GM23338 (cell line): Measurements from ENCODE around the gene ABCC1. TPM values are rescaled to one million over a fixed set of nuclear protein-coding genes. Genes with fewer than 3 reads are reported as not detected.

ENCODE experiments used
- ATAC-seq: fragments of 200-7000 bp; cut with Tn5 transposase; 3 replicates; pipeline ENCODE4 v1.9.1; 2020
- DNase-seq: peaks from one replicate; pipeline ENCODE4 v3.0.0-alpha.2; 2015; ENCODE audit warnings: low spot score
- H2AFZ ChIP-seq: fragments of 200-600 bp; sonication (generic); 2 replicates; pipeline ENCODE4 v1.8.0; 2016; ENCODE audit warnings: antibody characterized with exemption, mild to moderate bottlenecking, moderate library complexity
- H3F3A ChIP-seq: fragments of 200-600 bp; sonication (generic); replicated peaks from 2 replicates; pipeline ENCODE4 v1.8.0; 2017; ENCODE audit warnings: antibody characterized with exemption, mixed run types, low read depth
- H3K27ac ChIP-seq: fragments of 200-600 bp; sonication (generic); 2 replicates; pipeline ENCODE4 v1.6.1; 2016; ENCODE audit warnings: low read depth
- H3K27me3 ChIP-seq: fragments of 200-600 bp; sonication (generic); 2 replicates; pipeline ENCODE4 v1.8.0; 2016; ENCODE audit warnings: mild to moderate bottlenecking, mixed run types, moderate library complexity; ENCODE audit not compliant: insufficient read depth
- H3K36me3 ChIP-seq: fragments of 200-600 bp; sonication (generic); 2 replicates; pipeline ENCODE4 v1.8.0; 2016; ENCODE audit warnings: mild to moderate bottlenecking; ENCODE audit not compliant: insufficient read depth
- H3K4me1 ChIP-seq: fragments of 200-600 bp; sonication (generic); 2 replicates; pipeline ENCODE4 v1.8.0; 2016; ENCODE audit warnings: mild to moderate bottlenecking, moderate library complexity; ENCODE audit not compliant: insufficient read depth
- H3K4me2 ChIP-seq: fragments of 200-600 bp; sonication (generic); 2 replicates; pipeline ENCODE4 v1.7.1; 2017; ENCODE audit warnings: mixed run types
- H3K4me3 ChIP-seq: fragments of 200-600 bp; sonication (generic); 2 replicates; pipeline ENCODE4 v1.6.1; 2016; ENCODE audit warnings: mixed run types
- H3K79me2 ChIP-seq: fragments of 200-600 bp; sonication (generic); replicated peaks from 2 replicates; pipeline ENCODE4 v1.8.0; 2017; ENCODE audit warnings: mild to moderate bottlenecking; ENCODE audit not compliant: insufficient read depth
- H3K9me2 ChIP-seq: fragments of 200-600 bp; sonication (generic); 2 replicates; pipeline ENCODE4 v1.8.0; 2017; ENCODE audit not compliant: insufficient read depth
- H4K20me1 ChIP-seq: fragments of 200-600 bp; sonication (generic); replicated peaks from 2 replicates; pipeline ENCODE4 v1.8.0; 2017; ENCODE audit warnings: mild to moderate bottlenecking; ENCODE audit not compliant: insufficient read depth
- H3K27ac Mint-ChIP-seq: 2 replicates; pipeline ENCODE4 v1.8.0; 2020; ENCODE audit warnings: inconsistent platforms, mild to moderate bottlenecking, moderate library complexity, mixed read lengths
- H3K27me3 Mint-ChIP-seq: 3 replicates; pipeline ENCODE4 v1.8.0; 2022; ENCODE audit warnings: low read depth, mild to moderate bottlenecking, moderate library complexity, mixed read lengths, inconsistent platforms; ENCODE audit not compliant: insufficient read depth, poor library complexity
- H3K36me3 Mint-ChIP-seq: 3 replicates; pipeline ENCODE4 v1.8.0; 2021; ENCODE audit warnings: low read depth, mild to moderate bottlenecking, inconsistent platforms, moderate library complexity, mixed read lengths
- H3K4me1 Mint-ChIP-seq: 3 replicates; pipeline ENCODE4 v1.8.0; 2020; ENCODE audit warnings: mild to moderate bottlenecking, inconsistent platforms, mixed read lengths
- H3K4me3 Mint-ChIP-seq: 3 replicates; pipeline ENCODE4 v1.8.0; 2021; ENCODE audit warnings: moderate library complexity, mild to moderate bottlenecking, inconsistent platforms, mixed read lengths
- H3K9me3 Mint-ChIP-seq: 3 replicates; pipeline ENCODE4 v1.8.0; 2020; ENCODE audit warnings: moderate library complexity, mild to moderate bottlenecking, inconsistent platforms, mixed read lengths
- CREB1 ChIP-seq: fragments of 250-450 bp; sonication (Bioruptor Pico); IDR thresholded peaks from 2 replicates; pipeline ENCODE4 v1.5.0; 2020; ENCODE audit warnings: low read depth, mild to moderate bottlenecking, moderate library complexity
- CTCF ChIP-seq, 2 experiments: fragments of 200-600 bp in 1 of 2; sonication (generic) in 1 of 2; conservative IDR thresholded peaks; 2 replicates each; pipeline versions ENCODE4 v1.5.1 to v1.6.1; 2016 to 2017; ENCODE audit warnings: antibody characterized with exemption in 2 of 2, low read depth in 2 of 2, mild to moderate bottlenecking in 2 of 2, moderate library complexity in 1 of 2
- ETS1 ChIP-seq: IDR thresholded peaks from 2 replicates; pipeline ENCODE4 v1.6.1; 2016; ENCODE audit warnings: antibody characterized with exemption
- EZH2 ChIP-seq: fragments of 200-600 bp; sonication (generic); IDR thresholded peaks from one replicate; pipeline ENCODE4 v1.8.0; 2017; ENCODE audit warnings: antibody characterized with exemption, mild to moderate bottlenecking, low read depth; ENCODE audit not compliant: unreplicated experiment
- EZH2phosphoT487 ChIP-seq: fragments of 200-600 bp; sonication (generic); IDR thresholded peaks from one replicate; pipeline ENCODE4 v1.8.1; 2018; ENCODE audit warnings: antibody characterized with exemption; ENCODE audit not compliant: unreplicated experiment
- JUNB ChIP-seq: IDR thresholded peaks from one replicate; pipeline ENCODE4 v1.6.1; 2016; ENCODE audit warnings: antibody characterized with exemption; ENCODE audit not compliant: unreplicated experiment
- POLR2AphosphoS5 ChIP-seq: IDR thresholded peaks from 2 replicates; pipeline ENCODE4 v1.6.1; 2016; ENCODE audit warnings: antibody characterized with exemption, low read depth
- REST ChIP-seq: IDR thresholded peaks from one replicate; pipeline ENCODE4 v1.6.1; 2018; ENCODE audit warnings: antibody characterized with exemption; ENCODE audit not compliant: unreplicated experiment
- STAT1 ChIP-seq: IDR thresholded peaks from one replicate; pipeline ENCODE4 v1.6.1; 2016; ENCODE audit warnings: antibody characterized with exemption; ENCODE audit not compliant: unreplicated experiment
- ZNF114 ChIP-seq: fragments of 250-450 bp; sonication (Bioruptor Pico); IDR thresholded peaks from 2 replicates; pipeline ENCODE4 v1.5.0; 2020; ENCODE audit warnings: mild to moderate bottlenecking, moderate library complexity
- ZNF331 ChIP-seq: fragments of 250-450 bp; sonication (Bioruptor Pico); IDR thresholded peaks from 2 replicates; pipeline ENCODE4 v1.5.0; 2020; ENCODE audit warnings: low read depth, mild to moderate bottlenecking, moderate library complexity
- ZNF462 ChIP-seq: fragments of 250-450 bp; sonication (Bioruptor Pico); IDR thresholded peaks from 2 replicates; pipeline ENCODE4 v1.5.0; 2020; ENCODE audit warnings: mild to moderate bottlenecking, moderate library complexity
- polyA plus RNA-seq: library from polyadenylated mRNA; unstranded; fragments of >200 nt; fragmentation: Nextera tagmentation; extraction: Ambion mirVana; gene quantifications from 2 replicates; pipeline ENCODE4 v1.2.1, GENCODE V29; 2016
- total RNA-seq: library from RNA; depleted of rRNA; stranded (reverse); fragments of >200 nt; shearing (Covaris generic); gene quantifications from 2 replicates; pipeline ENCODE4 v1.2.3, GENCODE V29; 2014

Gene ABCC1
- total and polyA plus RNA-seq, 2 experiments from 2014 or later = 11.0 to 46.6 TPM

GRCh38 chr16:15979801-15980200 lies 30.4 kb downstream of the ABCC1 start (continued):
- TF ChIP-seq EZH2 (no peak), ZNF462 (CRISPR knock-in tag) (no peak)

- no peak for DNase-seq
- Histone ChIP-seq H4K20me1 (peaks cover 26% of the 10 kb centered on the region), H3K4me2 (no peak overlapping the region), H3K4me3 (no peak overlapping the region), H3K79me2 (peaks cover 99% of the 10 kb centered on the region), H2AFZ (no peak overlapping the region), H3F3A (no peaks in the 10 kb centered on the region), H3K4me1 (peaks cover 13% of the 10 kb centered on the region), H3K9me2 (no peaks in the 10 kb centered on the region; the same call in 1 of the 2 replicates), H3K27me3 (no peaks in the 10 kb centered on the region), H3K27ac (no peak overlapping the region), H3K36me3 (peaks cover 25% of the 10 kb centered on the region)
- Mint-ChIP-seq H3K27ac (no peak overlapping the region), H3K4me1 (peaks cover 16% of the 10 kb centered on the region), H3K36me3 (peaks cover 83% of the 10 kb centered on the region), H3K27me3 (peaks cover 8% of the 10 kb centered on the region), H3K4me3 (no peak overlapping the region), H3K9me3 (peaks cover 58% of the 10 kb centered on the region)
- no peak for ATAC-seq
- TF ChIP-seq CREB1 (CRISPR knock-in tag) (no peak), STAT1 (no peak), POLR2AphosphoS5 (no peak), CTCF (conservative IDR thresholded peaks at IDR 0.05; ENCODE audit: low read depth in 2 of 2) (no peak), REST (no peak), ZNF114 (CRISPR knock-in tag) (no peak), EZH2phosphoT487 (no peak), ETS1 (no peak), ZNF331 (CRISPR knock-in tag) (no peak), JUNB (no peak)
These were observed 30.9 kb downstream of the ABCC1 start for GRCh38 chr16:15980329-15980728.
